GM19351 (cell line): ENCODE results near the gene FAM89B.
"Not testable (repeated sequence)": the region's sequence is repeated elsewhere in the genome, so short reads cannot be mapped to it uniquely, and the experiment has no call there.

Experiments used
- ATAC-seq: cut with Tn5 transposase; IDR thresholded peaks from one replicate; pipeline ENCODE4 v1.9.1; 2021; ENCODE audit warnings: mild to moderate bottlenecking, moderate library complexity; ENCODE audit not compliant: unreplicated experiment

FAM89B gene

DNA sequence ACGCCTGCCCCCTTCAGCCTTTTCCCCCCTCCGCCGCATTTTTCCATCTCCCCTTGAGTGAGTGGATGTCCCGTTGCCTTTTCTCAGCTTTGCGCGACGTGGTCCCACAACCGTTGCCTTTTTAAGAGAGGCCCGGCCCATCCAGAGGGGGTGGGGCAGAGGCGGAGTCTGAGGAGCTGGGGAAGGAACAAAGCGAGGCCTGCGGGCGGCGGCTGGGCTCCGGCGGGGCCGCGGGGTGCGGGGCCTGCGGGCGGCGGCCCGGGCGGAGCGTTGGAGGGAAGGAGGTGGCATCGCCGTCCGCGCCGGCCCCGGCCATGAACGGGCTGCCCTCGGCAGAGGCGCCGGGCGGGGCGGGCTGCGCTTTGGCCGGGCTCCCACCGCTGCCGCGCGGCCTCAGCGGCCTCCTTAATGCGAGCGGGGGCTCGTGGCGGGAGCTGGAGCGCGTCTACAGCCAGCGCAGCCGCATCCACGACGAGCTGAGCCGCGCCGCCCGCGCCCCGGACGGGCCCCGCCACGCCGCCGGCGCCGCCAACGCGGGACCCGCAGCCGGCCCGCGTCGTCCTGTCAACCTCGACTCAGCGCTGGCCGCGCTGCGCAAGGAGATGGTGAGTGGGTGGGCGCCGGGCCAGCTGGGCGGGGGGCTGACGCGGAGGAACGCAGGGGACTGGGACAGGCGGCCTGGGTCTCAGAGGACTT lies at the start of gene FAM89B:
Gene FAM89B, plus strand, starts transcription at position 183 of the 696 bp plus-strand sequence. Its CDS starts 132 bp downstream, at position 315.
- no peak for ATAC-seq

DNA sequence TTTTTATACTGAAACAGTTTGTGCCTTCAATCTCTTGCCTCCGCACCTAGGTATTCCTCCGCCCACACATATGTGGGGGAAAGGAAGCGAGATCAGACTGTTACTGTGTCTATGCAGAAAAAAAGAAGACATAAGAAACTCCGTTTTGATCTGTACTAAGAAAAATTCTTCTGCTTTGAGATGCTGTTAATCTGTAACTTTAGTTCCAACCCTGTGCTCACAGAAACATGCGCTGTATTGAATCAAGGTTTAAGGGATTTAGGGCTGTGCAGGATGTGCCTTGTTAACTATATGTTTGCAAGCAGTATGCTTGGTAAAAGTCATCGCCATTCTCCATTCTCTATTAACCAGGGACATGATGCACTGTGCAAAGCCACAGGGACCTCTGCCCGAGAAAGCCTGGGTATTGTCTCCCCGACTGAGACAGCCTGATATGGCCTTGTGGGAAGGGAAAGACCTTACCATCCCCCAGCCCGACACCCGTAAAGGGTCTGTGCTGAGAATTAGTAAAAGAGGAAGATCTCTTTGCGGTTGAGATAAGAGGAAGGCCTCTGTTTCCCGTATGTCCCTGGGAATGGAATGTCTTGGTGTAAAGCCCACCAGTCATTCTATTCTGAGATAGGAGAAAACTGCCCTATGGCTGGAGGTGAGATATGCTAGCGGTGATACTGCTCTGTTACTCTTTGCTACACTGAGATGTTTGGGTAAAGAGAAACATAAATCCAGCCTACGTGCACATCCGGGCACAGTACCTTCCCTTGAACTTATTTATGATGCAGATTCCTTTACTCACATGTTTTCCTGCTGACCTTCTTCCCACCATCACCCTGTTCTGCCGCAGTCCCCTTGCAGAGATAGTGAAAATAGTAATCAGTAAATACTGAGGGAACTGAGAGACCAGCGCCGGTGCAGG lies 49.4 kb upstream of the FAM89B start:
- ATAC-seq = not testable (repeated sequence)

DNA sequence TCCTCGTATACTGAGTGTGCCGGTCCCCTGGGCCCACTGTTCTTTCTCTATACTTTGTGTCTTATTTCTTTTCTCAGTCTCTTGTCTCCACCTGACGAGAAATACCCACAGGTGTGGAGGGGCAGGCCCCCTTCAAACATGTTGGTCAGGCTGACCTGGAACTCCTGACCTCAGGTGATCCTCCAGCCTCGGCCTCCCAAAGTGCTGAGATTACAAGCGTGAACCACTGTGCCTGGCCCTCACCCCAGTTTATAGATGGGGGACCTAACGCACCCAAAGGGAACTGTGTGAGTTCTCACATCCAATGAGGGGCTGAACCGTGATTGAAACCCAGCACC lies 48.7 kb upstream of the FAM89B start:
- ATAC-seq = not testable (repeated sequence)

DNA sequence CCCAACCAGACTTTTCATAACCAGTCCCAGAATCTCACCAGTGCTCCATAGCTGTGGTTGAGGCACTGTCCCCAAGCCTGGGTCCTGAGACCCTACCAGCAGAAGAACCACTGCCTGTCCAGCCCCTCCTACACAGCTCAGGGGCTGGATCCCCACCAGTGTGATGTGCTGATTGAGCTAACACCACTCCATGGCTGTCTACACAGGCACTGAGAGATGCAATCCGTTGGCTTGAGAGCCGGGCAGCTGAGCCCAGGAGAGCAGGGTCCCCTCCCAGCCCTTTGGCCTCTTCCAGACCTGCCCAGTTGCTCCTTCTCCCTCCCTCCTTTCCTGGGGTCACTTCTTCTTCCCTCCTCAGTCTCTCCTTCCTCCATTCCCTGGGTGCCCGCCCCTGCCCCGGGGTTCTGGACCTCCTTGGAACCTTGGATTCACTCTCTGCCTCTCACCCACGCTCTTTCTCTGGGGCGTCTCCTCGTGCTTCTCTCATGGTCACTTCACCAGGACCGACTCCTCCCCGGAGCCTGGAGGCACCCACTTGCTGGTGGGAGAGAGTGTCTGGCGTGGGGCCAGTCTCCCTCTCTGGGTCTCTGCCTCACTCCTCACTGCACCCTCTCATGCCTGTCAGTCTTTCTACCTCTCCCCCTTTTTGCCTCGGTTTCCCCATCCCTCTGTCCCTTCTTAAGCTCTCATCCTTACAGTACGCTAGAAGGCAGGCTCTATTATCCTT lies 48.2 kb upstream of the FAM89B start:
- no peak for ATAC-seq

DNA sequence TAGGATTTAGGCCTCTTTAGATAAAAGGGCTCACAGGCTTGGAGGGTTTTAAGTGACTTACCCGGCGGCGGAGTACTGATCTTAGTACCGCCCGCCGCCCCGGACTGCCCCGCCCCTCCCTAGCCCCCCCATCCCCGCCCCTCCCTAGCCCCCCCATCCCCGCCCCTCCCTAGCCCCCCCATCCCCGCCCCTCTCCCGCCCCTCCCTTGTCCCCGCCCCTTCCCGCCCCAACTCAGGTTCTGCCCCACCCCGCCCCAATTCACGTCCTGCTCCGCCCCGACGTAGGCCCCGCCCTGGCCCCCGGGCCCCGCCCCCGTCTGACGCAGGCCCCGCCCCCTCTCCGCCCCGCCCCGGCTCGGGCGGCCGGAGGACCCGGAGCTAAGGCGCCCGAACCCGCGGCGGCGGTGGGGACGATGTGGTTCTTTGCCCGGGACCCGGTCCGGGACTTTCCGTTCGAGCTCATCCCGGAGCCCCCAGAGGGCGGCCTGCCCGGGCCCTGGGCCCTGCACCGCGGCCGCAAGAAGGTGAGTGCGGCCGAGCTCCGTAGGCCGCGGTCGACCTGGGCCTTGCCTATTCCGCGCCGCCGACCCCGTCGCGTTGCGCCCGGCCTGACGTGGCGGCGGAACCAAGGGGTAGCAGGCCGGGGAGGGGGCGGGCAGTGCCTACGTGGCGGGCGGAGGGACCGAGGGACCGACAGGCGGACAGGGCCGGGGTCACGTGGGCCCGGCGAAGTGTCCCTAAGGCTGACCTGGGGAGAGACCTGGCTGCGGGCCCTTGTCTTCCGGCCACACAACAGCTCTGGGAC lies 47.4 kb upstream of the FAM89B start, which contains the start of gene SCYL1:
Gene SCYL1, plus strand, starts transcription at position 343 of the 805 bp plus-strand sequence. Its CDS starts 71 bp downstream, at position 414.
- peak; percentile 67 for ATAC-seq

DNA sequence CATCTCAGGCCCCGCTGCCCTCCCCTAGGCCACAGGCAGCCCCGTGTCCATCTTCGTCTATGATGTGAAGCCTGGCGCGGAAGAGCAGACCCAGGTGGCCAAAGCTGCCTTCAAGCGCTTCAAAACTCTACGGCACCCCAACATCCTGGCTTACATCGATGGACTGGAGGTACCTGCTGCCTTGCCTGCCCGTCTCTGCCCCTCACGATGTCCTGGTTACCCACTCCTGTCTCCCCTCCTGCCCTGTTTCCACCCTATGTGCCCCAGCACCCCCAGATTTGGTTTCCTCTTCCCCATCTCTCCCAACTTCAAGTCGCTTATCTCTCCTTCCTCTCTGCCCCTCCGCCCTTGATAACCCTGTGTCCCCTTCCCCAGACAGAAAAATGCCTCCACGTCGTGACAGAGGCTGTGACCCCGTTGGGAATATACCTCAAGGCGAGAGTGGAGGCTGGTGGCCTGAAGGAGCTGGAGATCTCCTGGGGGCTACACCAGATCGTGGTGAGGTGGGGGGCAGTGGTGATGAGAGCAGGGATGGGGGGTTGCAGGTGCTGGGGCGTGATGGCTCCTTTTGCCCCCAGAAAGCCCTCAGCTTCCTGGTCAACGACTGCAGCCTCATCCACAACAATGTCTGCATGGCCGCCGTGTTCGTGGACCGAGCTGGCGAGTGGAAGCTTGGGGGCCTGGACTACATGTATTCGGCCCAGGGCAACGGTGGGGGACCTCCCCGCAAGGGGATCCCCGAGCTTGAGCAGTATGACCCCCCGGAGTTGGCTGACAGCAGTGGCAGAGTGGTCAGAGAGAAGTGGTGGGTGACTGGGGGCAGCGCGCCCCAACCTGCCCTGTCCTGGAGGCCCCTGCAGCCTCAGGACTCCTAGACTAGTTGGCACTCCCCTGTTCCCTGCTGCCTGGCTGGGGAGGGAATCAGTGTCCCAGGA lies 46.5 kb upstream of the FAM89B start:
- no peak for ATAC-seq

DNA sequence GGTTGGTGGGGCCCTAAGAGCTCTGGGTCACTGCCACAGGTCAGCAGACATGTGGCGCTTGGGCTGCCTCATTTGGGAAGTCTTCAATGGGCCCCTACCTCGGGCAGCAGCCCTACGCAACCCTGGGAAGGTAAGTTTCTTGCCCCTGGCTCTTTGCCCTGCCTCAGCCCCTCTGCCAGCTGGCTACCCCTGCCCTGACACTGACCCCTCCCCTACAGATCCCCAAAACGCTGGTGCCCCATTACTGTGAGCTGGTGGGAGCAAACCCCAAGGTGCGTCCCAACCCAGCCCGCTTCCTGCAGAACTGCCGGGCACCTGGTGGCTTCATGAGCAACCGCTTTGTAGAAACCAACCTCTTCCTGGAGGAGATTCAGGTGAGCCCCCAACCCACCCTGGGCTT lies 45.6 kb upstream of the FAM89B start:
- ATAC-seq = no peak

DNA sequence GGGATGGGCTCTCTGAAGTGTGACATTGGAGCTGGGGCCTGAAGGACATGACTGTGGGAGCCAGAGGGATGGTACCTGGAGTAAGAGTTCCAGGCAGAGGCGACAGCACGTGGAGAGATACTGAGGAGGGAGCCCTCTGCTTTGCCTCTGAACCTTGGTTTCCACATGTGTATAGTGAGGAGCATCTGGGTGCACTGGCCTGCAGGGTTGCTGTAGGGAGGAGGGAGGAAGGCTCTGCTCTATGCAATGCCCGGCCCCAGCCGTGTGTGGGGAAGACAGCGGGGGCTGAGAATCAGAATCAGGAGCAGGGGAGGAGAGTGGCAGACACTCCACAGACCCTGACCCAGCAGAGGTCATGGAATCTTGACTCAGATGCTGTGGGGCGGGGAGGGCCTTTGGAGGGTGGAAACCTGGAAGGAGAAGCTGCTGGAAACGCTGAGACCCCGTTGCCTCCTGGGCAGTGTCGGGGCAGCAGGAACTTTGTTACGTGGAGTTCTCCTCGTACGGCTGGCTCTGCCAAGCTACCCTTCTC lies 43.5 kb upstream of the FAM89B start:
- ATAC-seq = no peak

DNA sequence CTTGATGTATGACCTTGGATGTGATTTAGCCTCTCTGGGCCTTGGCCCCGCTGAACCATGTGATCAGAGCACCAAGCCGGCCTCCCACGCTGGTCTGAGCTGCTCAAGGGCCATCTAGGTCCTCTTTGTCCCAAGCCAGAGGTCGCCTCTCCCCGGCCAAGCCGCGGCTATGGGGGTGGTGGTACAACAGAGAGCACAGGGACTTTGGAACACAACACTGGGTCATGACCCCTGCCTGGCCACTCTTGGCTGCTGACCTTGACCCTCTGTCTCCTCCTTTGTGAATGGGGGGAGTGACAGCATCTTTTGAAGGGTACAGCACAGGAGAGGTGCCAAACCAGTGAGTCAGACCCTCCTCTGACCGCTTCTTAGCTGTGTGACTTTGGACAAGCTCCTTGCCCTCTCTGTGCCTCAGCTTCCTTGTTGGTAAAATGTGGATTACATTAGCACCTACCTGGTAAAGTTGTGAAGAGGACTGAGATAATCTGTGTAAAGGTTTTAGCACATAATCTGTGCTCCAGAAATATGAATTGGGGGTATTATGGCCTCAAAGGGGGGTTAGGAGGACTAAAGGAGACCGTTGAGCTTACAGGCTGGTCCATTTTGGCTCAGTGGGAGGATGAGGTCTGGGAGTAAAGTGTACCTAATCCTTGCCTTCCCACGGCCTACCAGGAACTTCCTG lies 42.7 kb upstream of the FAM89B start:
- ATAC-seq = no peak

DNA sequence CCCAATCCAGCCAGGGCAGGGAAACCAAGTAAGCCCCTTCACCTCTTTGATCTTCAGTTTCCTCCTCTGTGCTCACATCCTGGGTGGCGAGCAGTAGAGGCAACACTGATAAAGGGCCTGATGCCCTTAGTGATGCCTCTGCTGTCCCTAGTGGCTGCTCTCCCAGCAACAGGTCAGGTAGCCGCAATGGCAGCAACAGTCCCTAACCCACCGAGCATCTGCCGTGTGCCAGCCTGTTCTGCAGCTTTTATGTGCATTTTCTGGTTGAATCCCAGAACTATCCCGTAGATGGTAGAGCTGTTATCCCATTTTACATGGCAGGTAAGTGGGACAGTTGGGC lies 42.2 kb upstream of the FAM89B start:
- no peak for ATAC-seq

DNA sequence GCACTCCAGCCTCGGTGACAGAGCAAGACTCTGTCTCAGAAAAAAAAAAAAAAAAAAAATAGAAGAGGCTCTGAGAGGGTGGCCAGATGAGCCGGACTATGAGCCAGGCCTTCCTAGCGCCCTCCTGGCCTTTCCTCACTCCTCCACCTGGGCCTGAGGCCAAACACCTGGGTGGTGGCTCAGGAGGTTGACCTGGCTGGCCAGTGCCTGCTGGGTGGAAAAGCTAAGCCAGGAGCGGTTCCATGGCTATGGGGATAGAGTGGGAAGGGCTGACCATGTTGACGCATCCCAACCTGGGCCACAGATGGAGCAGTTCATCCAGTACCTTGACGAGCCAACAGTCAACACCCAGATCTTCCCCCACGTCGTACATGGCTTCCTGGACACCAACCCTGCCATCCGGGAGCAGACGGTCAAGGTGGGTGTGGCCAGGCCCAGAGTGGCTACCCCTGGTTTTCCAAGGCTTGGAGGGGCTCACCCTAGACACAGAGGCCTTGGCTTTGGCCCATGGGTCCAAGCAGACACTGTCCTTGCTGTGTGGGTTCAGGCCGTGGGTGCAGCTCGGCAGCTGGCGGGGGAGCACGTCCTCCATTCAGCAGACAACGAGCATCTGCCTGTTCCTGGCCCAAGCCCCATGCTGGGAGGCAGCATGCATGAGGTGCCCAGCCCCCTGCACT lies 39.8 kb upstream of the FAM89B start:
- no peak for ATAC-seq

DNA sequence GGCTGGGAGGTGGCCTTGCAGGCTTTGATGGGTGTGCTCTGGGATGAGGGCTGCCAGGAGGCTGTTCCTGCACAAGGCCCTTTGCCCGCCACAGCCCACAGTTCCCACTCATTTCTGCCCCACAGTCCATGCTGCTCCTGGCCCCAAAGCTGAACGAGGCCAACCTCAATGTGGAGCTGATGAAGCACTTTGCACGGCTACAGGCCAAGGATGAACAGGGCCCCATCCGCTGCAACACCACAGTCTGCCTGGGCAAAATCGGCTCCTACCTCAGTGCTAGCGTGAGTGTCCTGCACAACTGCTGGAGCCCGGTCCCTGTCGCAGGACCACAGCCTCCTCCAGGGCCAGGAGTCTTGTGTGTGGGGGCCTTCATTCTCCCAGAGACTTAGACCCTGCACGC lies 37.2 kb upstream of the FAM89B start:
- no peak for ATAC-seq

DNA sequence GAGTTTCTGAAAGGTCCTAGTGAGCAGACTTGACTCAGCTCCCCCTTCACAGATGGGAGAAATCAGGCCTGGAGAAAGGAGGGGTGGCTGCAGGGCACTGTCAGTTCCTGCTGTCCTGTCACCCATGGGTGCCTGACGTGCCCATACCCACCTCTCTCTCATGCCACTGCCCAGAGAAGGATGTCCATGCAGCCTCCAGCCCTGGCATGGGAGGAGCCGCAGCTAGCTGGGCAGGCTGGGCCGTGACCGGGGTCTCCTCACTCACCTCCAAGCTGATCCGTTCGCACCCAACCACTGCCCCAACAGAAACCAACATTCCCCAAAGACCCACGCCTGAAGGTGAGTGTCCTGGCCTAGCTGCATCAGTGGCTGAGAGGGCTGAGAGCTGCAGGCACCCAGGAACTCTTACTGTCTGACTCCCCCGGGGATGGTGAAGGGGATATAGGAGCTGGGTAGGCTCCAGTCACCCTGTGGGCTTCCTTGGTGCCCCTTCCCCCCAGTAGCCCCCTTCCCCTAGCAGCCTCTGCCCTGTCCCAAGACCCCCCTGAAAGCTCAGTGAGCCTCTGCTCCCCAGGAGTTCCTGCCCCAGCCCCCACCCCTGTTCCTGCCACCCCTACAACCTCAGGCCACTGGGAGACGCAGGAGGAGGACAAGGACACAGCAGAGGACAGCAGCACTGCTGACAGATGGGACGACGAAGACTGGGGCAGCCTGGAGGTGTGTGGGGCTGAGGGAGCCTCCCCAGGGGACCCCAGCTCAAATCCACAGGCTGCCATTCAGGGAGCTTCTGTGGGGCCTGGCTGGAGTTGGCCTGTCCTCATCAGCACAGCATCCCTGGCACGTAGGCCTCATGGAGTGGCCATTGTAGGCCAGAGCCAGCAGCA lies 35.7 kb upstream of the FAM89B start:
- ATAC-seq = no peak

DNA sequence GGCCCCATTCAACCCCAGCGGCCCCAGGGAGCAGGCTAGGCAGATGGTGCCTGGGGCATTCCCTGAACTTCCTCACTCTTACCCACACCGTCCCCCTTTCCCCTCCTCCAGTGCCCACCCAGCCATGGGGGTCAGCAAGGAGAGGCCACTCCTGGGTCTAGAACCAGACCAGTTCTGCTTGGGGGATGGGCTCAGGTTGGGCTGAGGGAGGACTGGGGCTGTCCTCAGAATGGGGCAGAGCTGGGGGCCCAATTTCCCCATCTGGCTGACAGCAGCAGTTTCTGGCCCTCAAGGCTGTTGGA lies 35.1 kb upstream of the FAM89B start:
- ATAC-seq = no peak

DNA sequence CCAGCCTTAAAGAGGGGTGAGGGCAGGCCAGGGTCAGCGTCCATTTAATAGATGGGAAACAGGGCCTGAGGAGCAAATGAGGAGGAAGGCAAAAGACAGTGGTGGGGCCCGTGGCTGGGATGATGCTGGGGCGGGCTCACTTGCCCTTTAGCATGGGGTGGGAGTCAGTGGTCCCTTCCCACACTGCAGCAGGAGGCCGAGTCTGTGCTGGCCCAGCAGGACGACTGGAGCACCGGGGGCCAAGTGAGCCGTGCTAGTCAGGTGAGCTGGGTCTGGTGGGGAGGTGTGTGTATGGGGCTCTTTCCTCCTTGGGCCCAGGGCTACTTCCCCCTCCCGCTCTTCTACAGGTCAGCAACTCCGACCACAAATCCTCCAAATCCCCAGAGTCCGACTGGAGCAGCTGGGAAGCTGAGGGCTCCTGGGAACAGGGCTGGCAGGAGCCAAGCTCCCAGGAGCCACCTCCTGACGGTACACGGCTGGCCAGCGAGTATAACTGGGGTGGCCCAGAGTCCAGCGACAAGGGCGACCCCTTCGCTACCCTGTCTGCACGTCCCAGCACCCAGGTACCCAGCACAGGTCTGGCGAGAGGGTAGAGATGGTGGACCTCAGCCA lies 34.6 kb upstream of the FAM89B start:
- no peak for ATAC-seq

DNA sequence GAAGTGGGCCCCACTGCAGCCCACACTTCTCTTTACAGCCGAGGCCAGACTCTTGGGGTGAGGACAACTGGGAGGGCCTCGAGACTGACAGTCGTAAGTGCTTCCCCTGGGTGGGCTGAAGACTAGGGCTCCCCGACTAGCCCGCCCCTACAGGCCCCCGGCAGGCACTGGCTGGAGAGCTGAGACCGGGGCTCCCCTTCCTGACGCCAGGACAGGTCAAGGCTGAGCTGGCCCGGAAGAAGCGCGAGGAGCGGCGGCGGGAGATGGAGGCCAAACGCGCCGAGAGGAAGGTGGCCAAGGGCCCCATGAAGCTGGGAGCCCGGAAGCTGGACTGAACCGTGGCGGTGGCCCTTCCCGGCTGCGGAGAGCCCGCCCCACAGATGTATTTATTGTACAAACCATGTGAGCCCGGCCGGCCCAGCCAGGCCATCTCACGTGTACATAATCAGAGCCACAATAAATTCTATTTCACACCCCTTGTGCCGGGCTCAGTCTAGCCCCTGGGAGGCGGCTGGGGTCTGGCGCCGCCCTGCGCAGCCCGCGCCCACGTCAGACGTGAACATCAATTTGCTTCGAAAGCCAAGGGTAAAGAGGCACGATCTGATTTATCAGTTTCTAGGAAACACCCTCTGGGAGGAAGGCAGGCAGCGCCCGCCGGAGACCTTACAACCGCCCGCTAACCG lies 34.0 kb upstream of the FAM89B start:
- no peak for ATAC-seq
